ENCODE results near the gene MGAT5B. TPM values are rescaled to one million over a fixed set of nuclear protein-coding genes. Genes with fewer than 3 reads are reported as not detected.
A peak's percentile ranks its signal among the peaks of the same experiment; 100 is the strongest.

MGAT5B gene
- total and polyA plus RNA-seq, 2 of the 13 experiments (the other 11 are each of a cell fraction or from before 2014, with no cell fraction given) = 0.07 to 0.13 TPM

DNA sequence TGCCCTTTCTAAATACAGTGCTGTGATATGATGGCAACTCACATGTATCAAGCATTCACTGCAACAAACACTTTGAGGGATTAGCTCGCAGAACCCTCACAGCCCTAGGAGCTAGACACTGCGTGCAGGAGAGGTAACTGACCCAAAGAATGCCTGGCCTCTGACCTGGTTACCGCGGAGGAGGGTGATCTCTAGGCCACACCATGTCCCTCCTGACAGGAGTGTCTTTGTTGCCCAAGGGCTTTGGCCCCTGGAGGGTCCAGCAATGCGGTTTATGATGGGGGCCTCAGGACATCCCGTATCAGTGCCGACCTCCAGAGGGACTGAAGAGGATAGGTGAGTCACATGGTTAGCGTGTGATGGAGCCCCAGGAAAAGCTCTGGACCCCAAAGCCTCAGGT, 130.6 kb downstream of the MGAT5B start (continued):
- TF ChIP-seq, protein P1, sequence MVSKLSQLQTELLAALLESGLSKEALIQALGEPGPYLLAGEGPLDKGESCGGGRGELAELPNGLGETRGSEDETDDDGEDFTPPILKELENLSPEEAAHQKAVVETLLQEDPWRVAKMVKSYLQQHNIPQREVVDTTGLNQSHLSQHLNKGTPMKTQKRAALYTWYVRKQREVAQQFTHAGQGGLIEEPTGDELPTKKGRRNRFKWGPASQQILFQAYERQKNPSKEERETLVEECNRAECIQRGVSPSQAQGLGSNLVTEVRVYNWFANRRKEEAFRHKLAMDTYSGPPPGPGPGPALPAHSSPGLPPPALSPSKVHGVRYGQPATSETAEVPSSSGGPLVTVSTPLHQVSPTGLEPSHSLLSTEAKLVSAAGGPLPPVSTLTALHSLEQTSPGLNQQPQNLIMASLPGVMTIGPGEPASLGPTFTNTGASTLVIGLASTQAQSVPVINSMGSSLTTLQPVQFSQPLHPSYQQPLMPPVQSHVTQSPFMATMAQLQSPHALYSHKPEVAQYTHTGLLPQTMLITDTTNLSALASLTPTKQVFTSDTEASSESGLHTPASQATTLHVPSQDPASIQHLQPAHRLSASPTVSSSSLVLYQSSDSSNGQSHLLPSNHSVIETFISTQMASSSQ (IDR thresholded peaks at IDR 0.05; ENCODE audit: low read depth) = no peak
- TF ChIP-seq, protein P1 (CRISPR knock-in tag; IDR thresholded peaks at IDR 0.05; ENCODE audit: borderline replicate concordance) = no peak; the same call in 1 of the 2 replicates
- TF ChIP-seq YY1 (IDR thresholded peaks at IDR 0.05; ENCODE audit: insufficient read depth, insufficient replicate concordance, low read depth, low read length) (no peak), YEATS2 (CRISPR knock-in tag; IDR thresholded peaks at IDR 0.05; ENCODE audit: borderline replicate concordance) (no peak), NPAS2 (CRISPR knock-in tag; IDR thresholded peaks at IDR 0.05; ENCODE audit: borderline replicate concordance) (no peak), SNRNP70 (IDR thresholded peaks at IDR 0.05; ENCODE audit: low read depth, low read length) (no peak), BRCA1 (CRISPR knock-in tag; IDR thresholded peaks at IDR 0.05) (no peak), NFKBIZ (CRISPR knock-in tag; IDR thresholded peaks at IDR 0.05) (no peak), EP300 (IDR thresholded peaks at IDR 0.05; ENCODE audit: low read depth in 2 of 2, low read length in 2 of 2) (peak; percentile 24 to 47; a peak in 1 of 4 replicates), EP300 (CRISPR knock-in tag; IDR thresholded peaks at IDR 0.05; ENCODE audit: borderline replicate concordance) (peak; percentile 36), RFX3 (CRISPR knock-in tag; IDR thresholded peaks at IDR 0.05) (no peak), HOXD1 (CRISPR knock-in tag; IDR thresholded peaks at IDR 0.05) (no peak), NONO (IDR thresholded peaks at IDR 0.05) (no peak), NONO (CRISPR knock-in tag; conservative IDR thresholded peaks at IDR 0.05) (no peak), ATF4 (CRISPR knock-in tag; IDR thresholded peaks at IDR 0.05) (peak in 1 of 2 experiments; percentile 27; a peak in 1 of 4 replicates), BCL6 (CRISPR knock-in tag; IDR thresholded peaks at IDR 0.05) (peak; percentile 44; the same call in 1 of the 2 replicates), ZNF782 (CRISPR knock-in tag; IDR thresholded peaks at IDR 0.05; ENCODE audit: borderline replicate concordance) (no peak), BRD4 (CRISPR knock-in tag; IDR thresholded peaks at IDR 0.05) (no peak), NBN (conservative IDR thresholded peaks at IDR 0.05) (no peak)
- TF ChIP-seq, protein P2, sequence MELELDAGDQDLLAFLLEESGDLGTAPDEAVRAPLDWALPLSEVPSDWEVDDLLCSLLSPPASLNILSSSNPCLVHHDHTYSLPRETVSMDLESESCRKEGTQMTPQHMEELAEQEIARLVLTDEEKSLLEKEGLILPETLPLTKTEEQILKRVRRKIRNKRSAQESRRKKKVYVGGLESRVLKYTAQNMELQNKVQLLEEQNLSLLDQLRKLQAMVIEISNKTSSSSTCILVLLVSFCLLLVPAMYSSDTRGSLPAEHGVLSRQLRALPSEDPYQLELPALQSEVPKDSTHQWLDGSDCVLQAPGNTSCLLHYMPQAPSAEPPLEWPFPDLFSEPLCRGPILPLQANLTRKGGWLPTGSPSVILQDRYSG (CRISPR knock-in tag; IDR thresholded peaks at IDR 0.05) = no peak
- TF ChIP-seq, protein P3, sequence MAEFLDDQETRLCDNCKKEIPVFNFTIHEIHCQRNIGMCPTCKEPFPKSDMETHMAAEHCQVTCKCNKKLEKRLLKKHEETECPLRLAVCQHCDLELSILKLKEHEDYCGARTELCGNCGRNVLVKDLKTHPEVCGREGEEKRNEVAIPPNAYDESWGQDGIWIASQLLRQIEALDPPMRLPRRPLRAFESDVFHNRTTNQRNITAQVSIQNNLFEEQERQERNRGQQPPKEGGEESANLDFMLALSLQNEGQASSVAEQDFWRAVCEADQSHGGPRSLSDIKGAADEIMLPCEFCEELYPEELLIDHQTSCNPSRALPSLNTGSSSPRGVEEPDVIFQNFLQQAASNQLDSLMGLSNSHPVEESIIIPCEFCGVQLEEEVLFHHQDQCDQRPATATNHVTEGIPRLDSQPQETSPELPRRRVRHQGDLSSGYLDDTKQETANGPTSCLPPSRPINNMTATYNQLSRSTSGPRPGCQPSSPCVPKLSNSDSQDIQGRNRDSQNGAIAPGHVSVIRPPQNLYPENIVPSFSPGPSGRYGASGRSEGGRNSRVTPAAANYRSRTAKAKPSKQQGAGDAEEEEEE (CRISPR knock-in tag; IDR thresholded peaks at IDR 0.05; ENCODE audit: borderline replicate concordance) = no peak
- TF ChIP-seq, protein P4, sequence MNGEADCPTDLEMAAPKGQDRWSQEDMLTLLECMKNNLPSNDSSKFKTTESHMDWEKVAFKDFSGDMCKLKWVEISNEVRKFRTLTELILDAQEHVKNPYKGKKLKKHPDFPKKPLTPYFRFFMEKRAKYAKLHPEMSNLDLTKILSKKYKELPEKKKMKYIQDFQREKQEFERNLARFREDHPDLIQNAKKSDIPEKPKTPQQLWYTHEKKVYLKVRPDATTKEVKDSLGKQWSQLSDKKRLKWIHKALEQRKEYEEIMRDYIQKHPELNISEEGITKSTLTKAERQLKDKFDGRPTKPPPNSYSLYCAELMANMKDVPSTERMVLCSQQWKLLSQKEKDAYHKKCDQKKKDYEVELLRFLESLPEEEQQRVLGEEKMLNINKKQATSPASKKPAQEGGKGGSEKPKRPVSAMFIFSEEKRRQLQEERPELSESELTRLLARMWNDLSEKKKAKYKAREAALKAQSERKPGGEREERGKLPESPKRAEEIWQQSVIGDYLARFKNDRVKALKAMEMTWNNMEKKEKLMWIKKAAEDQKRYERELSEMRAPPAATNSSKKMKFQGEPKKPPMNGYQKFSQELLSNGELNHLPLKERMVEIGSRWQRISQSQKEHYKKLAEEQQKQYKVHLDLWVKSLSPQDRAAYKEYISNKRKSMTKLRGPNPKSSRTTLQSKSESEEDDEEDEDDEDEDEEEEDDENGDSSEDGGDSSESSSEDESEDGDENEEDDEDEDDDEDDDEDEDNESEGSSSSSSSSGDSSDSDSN (CRISPR knock-in tag; IDR thresholded peaks at IDR 0.05) = peak; percentile 32; the same call in 1 of the 2 replicates

All from HepG2 (cell line).